ENCODE data around the gene TCF15. TPM values are rescaled to one million over a fixed set of nuclear protein-coding genes. Genes with fewer than 3 reads are reported as not detected.
A peak's percentile ranks its signal among the peaks of the same experiment; 100 is the strongest.
"Not testable (repeated sequence)": the region's sequence is repeated elsewhere in the genome, so short reads cannot be mapped to it uniquely, and the experiment has no call there.

TCF15 gene
- total RNA-seq, 4 donors from 2014 or later, result 0.51 to 1.0 (median 0.97) TPM; not detected in 1

DNA sequence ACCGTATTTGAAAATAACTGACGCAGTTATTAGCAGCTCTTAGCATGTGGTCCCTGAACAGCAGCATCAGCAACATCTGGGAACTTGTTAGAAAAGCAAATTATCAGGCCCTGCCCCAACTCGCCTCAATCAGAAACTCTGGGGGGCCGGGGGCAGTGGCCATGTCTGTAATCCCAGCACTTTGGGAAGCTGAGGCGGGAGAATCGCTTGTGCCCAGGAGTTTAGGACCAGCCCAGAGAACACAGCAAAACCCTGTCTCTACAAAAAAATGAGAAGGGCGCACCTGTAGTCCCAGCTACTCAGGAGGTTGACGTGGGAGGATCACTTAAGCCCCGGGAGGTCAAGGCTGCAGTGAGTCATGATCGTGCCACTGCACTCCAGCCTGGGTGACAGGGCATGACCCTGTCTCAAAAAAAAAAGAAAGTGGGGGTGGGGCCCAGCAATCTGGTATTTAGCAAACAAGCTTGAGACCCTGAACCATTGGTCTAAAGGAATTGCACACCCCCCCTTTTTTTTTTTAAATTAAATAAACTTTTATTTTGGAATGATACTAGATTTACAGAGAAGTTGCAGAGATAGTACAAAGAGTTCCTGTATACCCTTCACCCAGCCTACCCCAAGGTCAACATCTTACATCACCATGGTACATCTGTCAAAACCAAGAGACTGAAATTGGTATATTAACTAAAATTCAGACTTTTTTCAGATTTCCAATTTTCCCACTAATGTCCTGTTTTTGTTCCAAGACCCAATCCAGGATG, 36.2 kb upstream of the TCF15 start:
- TF ChIP-seq CTCF (IDR thresholded peaks at IDR 0.05) (no peak), POLR2A (IDR thresholded peaks at IDR 0.05) (no peak)
- Histone ChIP-seq H3K4me3 (no peak overlapping the region), H3K27ac (no peak overlapping the region), H3K27me3 (no peaks in the 10 kb centered on the region), H3K9me3 (no peaks in the 10 kb centered on the region), H3K36me3 (no peaks in the 10 kb centered on the region), H3K4me1 (no peaks in the 10 kb centered on the region)
- intact Hi-C loops (cut with DNase I; ENCODE audit: low total_unique reads), result loop anchor here (5.0 kb wide), 1 partner anchor 89 kb away; no protein-coding TSS in a partner anchor
- DNase-seq, result no peak

- no peaks in the 10 kb centered on the region for H3K4me1 ChIP-seq
- H3K9me3 ChIP-seq, result no peaks in the 10 kb centered on the region
- H3K36me3 ChIP-seq, result no peaks in the 10 kb centered on the region
- DNase-seq, result peak; percentile 38 to 59
- no peak overlapping the region for H3K27ac ChIP-seq
- intact Hi-C loops (cut with DNase I; ENCODE audit: low total_unique reads), result loop anchor here (5.0 kb wide), 1 partner anchor 88 kb away; no protein-coding TSS in a partner anchor
- no peaks in the 10 kb centered on the region for H3K27me3 ChIP-seq
- TF ChIP-seq CTCF (IDR thresholded peaks at IDR 0.05), result peak; percentile 79 to 93 (median 86)
- TF ChIP-seq POLR2A (IDR thresholded peaks at IDR 0.05), result no peak
- H3K4me3 ChIP-seq, result no peak overlapping the region
Measured at GRCh38 chr20:645318-646106, 35.4 kb upstream of the TCF15 start.

GRCh38 chr20:644692-645317, 34.7 kb upstream of the TCF15 start:
- no peak for DNase-seq
- H3K4me3 ChIP-seq, result no peak overlapping the region
- no peak overlapping the region for H3K27ac ChIP-seq
- H3K9me3 ChIP-seq, result no peaks in the 10 kb centered on the region
- no peaks in the 10 kb centered on the region for H3K4me1 ChIP-seq
- no peaks in the 10 kb centered on the region for H3K36me3 ChIP-seq
- no peak for TF ChIP-seq POLR2A (IDR thresholded peaks at IDR 0.05)
- TF ChIP-seq CTCF (IDR thresholded peaks at IDR 0.05), result no peak
- no peaks in the 10 kb centered on the region for H3K27me3 ChIP-seq
- intact Hi-C loops (cut with DNase I; ENCODE audit: low total_unique reads), result loop anchor here (5.0 kb wide), 1 partner anchor 88 kb away; no protein-coding TSS in a partner anchor

- TF ChIP-seq POLR2A (IDR thresholded peaks at IDR 0.05), result no peak
- TF ChIP-seq CTCF (IDR thresholded peaks at IDR 0.05), result no peak
- peak overlapping the region in 1 of 2 donors; percentile 35 for H3K4me3 ChIP-seq
- H3K27me3 ChIP-seq, result no peaks in the 10 kb centered on the region
- H3K4me1 ChIP-seq, result no peaks in the 10 kb centered on the region
- no peaks in the 10 kb centered on the region for H3K9me3 ChIP-seq
- no peaks in the 10 kb centered on the region for H3K36me3 ChIP-seq
- DNase-seq, result peak in 1 of 2 donors; percentile 25
- intact Hi-C loops (cut with DNase I; ENCODE audit: low total_unique reads), result no loop called here
- H3K27ac ChIP-seq, result peak overlapping the region; percentile 8 to 60
Measured at GRCh38 chr20:642398-643174, 32.5 kb upstream of the TCF15 start.

GRCh38 chr20:642013-642397, 31.9 kb upstream of the TCF15 start:
- H3K9me3 ChIP-seq; intact Hi-C loops (cut with DNase I; ENCODE audit: low total_unique reads); H3K36me3 ChIP-seq; H3K27ac ChIP-seq; H3K27me3 ChIP-seq; H3K4me1 ChIP-seq; DNase-seq: not testable (repeated sequence)
- peak overlapping the region in 1 of 2 donors; percentile 35 for H3K4me3 ChIP-seq
